ENCODE results near the gene GALNT5.
"Not testable (repeated sequence)": the region's sequence is repeated elsewhere in the genome, so short reads cannot be mapped to it uniquely, and the experiment has no call there.

GALNT5 gene

DNA sequence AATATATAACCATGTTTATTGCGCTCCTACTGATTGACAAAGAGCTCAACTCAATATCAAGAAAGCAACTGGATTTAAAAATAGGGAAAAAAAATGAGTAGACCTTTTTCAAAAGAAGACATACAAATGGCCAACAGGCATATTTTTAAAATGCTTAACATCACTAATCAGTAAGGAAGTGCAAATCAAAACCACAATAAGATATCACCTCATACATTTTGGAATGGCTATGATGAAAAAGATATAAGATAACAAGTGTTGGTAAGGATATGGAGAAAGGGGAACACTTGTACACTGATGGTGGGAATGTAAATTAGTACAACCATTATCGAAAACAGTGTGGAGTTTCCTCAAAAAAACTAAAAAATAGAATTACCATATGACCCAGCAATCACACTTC is 5.6 kb upstream of the GALNT5 start:
- no peak for DNase-seq (ENCODE audit: low spot score)

DNA sequence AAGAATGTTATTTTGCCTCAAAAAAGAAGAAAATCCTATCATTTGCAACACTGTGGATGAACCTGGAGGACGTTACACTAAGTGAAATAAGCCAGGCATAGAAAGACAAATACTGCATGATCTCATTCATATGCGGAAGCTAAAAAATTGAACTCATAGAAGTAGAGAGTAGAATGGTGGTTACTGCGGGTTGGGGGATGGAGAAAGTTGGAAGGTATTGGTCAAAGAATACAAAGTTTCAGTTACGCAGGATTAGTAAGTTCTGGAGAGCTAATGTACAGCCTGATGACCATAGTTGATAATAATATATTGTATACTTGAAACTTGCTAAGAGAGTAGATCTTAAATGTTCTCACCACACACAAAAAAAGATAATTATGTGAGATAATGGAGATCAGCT is 5.0 kb upstream of the GALNT5 start:
- DNase-seq (ENCODE audit: low spot score) = no peak

DNA sequence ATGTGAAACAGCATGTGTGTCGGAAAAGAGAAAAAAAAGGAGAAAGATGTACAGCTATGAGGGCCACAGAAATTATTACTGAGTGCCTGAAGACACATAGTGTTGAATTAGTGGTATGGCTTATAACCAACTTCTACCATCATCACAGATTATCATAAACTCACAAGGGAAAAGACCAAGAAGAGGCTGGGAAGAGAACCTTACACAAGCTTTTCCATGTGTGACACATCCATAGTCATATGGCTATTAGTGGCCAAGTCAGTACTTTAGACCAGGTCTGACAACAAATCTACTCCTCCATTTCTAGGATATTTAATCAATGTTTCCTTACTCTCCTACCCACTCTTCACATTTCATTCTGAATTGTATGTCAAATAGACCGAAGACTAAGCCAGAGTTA is 3.5 kb upstream of the GALNT5 start:
- no peak for DNase-seq (ENCODE audit: low spot score)

DNA sequence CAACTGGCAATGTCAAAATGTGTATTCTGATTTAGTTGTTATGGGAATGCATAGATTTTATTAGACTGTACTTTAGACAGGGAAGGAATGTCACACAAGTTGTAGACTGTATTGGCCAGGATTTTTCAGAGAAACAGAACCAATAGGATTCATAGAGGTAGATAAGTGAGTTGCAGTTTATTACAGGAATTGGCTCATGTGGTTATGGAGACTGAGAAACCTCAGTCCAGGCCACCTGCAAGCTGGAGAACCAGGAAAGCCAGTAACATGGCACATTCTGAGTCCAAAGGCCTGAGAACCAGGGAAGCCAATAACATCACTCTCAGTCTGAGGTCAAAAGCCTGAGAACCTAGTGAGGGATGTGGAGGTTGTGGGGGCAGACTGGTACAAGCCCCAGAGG is 1.8 kb upstream of the GALNT5 start:
- DNase-seq (ENCODE audit: low spot score) = no peak

DNA sequence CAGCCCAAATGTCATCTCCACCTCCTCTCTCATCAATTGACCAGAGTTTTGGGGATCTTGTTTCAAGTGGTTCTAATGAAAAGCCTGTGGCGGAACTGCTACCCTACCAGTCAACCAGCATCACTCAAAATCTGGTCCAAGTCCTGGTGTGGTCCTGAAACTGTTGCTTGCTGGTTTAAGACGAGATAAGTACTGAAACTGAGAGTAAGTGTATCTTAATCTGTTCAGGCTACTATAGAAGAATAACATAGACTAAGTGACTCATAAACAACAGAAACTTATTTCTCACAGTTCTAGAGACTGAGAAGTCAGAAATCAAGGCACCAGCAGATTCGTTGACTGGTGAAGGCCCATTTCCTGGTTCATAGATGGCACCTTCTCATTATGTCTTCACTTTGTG is 879 bp upstream of the GALNT5 start:
- no peak for DNase-seq (ENCODE audit: low spot score)

DNA sequence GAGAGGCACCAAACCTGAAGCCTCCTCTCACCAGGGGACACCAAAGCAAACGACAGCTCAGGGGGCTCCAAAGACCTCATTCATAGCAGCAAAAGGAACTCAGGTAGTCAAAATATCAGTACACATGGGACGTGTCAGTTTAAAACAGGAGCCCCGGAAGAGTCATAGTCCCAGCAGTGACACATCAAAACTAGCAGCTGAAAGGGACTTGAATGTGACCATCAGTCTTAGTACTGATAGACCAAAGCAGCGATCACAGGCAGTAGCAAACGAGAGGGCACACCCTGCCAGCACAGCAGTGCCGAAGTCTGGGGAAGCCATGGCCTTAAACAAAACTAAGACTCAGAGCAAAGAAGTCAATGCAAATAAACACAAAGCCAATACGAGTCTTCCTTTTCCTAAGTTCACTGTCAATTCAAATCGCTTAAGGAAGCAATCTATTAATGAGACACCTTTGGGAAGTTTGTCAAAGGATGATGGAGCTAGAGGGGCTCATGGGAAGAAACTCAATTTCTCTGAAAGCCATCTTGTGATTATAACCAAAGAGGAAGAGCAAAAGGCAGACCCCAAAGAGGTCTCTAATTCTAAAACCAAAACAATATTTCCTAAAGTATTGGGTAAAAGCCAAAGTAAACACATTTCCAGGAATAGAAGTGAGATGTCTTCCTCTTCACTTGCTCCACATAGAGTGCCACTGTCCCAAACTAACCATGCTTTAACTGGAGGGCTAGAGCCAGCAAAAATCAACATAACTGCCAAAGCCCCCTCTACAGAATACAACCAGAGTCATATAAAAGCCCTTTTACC is 1.2 kb downstream of the GALNT5 start:
- DNase-seq (ENCODE audit: low spot score) = no peak

DNA sequence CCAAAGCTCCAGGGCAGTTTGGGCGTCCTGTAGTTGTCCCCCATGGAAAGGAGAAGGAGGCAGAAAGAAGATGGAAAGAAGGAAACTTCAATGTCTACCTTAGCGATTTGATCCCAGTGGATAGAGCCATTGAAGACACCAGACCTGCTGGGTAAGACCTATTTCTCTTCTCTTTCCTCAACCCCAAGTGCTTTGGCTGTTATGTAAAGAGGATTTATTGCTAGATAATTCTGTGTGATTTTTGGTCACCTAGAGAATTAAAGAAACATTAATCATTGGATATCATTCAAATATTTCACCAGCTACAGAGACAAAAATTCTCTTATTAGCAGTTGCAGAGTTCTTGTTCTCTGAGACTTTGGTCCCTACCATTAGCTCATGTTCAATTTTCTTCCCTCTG is 1.9 kb downstream of the GALNT5 start:
- DNase-seq (ENCODE audit: low spot score) = no peak

DNA sequence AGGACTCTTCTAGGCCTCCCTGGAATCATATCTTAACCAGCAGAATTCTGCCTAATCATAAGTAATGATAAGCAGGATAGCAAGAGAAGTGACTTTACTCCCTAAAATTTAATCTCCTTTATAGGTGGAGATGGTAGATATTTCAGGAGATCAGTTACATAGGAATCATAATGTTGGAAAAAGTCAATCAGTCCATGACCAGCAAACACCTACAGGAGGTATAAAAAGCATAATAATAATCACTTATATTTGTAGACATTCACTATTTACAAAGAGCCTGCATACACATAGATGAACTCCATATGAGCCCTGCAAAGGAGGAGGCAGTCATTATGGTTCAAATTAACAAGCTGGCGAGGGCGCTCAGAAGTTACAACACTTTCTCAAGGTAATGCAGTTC is 2.5 kb downstream of the GALNT5 start:
- DNase-seq (ENCODE audit: low spot score) = no peak

DNA sequence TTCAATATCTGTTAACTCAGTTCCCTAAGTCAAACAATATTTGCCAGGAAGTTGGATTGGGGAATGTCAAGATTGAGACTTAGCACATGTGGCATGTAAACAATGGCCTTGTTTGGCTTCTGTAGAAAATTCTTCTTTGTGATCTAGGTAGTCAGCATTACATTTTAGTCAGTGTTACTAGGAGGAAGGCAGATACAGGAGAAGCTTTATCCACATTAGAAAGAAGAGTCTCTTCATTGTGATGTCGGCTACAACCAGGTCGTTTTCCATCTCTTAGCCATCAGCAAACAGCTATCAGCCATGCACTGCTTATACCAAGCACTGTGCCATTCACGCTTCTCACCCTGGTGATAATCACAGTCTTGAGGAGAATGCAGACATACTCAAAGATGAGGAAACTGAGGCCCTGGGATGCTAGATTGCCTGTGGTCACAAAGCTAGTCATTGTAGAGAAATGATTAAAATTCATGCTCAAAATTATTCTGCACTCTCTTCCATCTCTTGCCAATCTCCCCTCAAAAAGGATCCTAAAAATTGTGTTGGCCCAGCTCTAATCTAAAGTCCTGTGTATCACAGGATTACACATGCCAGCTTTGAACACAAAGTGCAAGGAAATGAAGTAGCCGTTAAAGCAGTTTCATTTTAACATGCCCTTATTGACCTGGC is 3.2 kb downstream of the GALNT5 start:
- no peak for DNase-seq (ENCODE audit: low spot score)

DNA sequence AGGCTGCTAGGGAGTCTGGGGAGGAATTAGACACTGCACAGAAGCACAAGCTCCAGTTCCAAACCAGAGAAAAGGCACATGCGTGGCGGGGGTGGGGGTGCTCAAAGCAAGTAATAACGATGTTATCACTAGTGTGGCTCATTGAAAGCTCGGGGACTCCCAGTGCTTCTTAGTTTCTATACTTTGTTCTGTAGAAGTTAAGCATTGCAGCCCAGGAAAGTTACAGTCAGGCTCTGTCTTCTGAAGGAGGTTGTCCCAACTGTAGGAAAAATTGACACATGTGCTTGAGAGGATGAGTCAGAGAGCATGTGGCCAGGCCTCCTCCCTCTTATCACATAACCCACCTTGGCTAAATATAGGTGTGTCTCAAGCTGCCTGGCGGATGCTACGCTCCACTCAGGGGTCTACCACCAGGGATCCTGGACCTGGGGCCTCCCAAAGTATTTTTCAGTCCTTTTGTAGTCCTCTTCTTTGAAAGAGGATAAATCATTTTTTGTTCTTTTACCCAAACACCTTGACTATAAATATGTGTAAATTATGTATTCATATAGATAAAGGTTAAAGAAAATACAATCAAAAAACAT is 3.8 kb downstream of the GALNT5 start:
- DNase-seq (ENCODE audit: low spot score) = peak; percentile 26

DNA sequence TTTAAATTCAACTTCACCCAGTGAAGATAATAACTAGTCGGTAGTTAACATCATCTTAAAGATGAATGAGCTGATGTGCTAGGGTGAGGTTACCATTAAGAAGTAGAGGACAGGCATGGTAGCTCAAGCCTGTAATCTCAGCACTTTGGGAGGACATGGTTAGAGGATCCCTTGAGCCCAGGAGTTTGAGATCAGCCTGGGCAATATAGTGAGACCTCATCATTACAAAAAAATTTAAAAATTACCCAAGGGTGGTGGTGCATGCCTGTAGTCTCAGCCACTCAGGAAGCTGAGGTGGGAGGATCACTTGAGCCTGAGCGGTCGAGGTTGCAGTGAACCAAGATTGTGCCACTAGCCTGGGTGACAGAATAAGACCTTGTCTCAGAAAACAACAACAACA is 4.7 kb downstream of the GALNT5 start:
- no peak for DNase-seq (ENCODE audit: low spot score)

DNA sequence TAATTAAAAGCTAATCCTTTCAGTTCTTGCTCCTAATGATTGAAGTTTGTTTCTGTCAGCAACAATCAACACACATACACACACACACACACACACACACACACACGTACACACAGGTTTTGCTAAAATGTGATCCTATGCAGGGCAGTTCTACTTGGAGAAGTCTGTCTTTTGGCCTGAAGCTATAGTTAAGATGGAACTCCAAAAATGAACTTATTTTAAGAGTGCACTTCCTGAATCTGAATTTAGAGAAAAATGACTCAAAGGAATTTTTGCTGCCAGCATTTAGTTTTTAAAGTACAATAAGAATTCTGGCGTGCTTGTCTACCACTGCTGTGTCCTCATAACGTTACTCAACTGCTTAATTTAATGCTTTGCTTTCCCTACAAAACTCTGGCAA is 6.6 kb downstream of the GALNT5 start:
- DNase-seq (ENCODE audit: low spot score) = no peak

DNA sequence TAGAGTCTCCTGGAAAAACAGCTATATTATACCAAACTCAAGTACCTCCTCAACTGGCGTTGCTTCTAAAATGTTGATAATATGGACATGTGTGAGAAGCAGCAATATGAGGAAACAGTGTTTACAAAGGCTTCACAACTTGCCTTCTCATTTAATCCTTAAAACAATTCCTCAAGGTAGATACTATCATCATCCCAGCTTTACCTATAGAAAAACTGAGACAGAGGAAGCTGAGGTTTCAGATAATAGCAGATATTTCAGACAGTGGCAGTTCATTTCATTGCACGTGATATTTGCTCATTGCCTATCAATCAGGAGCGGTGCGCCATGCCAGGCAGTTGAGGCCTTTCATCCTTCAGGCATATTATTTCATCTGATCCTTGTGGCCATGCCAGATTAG is 8.3 kb downstream of the GALNT5 start:
- DNase-seq (ENCODE audit: low spot score) = no peak

DNA sequence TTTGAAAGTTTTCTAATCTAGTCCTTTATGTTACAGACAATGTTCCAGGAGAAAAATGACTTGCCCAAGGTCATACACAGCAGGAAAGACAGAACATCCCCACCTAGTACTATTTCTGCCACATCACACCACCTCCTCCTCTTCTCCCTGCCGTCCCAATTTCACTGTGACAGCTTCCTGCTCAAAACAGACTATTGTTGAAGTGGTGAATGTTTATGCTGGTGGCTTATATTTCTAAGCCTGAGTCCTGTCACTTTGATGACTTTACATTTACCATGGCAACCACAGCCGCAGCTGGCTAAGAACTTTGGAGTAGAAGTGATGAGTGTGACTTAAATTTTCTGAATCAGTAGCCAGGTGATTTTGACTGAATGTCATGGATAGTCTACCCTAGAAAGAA is 10.0 kb downstream of the GALNT5 start:
- no peak for DNase-seq (ENCODE audit: low spot score)

DNA sequence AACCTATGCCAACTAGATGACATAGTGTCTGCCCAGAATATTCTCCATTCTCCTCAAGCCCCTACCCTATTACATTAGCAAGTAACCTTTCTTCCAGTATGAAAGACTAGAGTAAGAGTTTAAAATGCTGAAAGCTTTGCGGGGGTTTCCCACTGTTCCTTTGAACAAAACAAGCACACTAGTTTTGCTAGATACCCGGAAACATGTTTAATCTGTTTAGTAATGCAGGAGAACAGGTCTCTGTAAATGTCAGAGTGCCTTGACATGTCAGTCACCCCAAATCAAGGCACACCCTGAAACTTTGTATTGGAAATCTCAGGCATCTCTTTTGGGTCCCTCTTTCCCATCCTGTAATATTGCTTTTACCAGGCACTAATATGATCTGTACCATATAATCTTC is 11.6 kb downstream of the GALNT5 start:
- DNase-seq (ENCODE audit: low spot score) = no peak

DNA sequence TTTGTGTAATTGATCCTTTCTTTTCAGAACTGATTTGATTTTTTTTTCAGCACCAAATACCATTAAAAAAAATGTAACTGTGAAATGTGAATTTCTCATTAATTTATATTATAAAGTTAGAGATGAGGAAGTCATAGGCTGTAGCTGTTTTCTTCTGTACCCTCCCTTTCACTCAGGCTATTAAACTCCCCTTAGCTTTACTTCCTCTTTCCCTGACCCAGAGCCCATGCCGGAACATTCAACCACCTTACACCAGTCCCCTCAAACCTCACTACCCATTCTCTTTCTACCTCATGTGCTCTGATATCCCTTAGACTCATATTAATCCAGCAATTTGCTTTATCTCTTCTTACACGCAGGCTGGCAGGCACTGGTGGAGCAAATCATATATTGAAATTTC is 12.4 kb downstream of the GALNT5 start:
- DNase-seq (ENCODE audit: low spot score) = no peak

DNA sequence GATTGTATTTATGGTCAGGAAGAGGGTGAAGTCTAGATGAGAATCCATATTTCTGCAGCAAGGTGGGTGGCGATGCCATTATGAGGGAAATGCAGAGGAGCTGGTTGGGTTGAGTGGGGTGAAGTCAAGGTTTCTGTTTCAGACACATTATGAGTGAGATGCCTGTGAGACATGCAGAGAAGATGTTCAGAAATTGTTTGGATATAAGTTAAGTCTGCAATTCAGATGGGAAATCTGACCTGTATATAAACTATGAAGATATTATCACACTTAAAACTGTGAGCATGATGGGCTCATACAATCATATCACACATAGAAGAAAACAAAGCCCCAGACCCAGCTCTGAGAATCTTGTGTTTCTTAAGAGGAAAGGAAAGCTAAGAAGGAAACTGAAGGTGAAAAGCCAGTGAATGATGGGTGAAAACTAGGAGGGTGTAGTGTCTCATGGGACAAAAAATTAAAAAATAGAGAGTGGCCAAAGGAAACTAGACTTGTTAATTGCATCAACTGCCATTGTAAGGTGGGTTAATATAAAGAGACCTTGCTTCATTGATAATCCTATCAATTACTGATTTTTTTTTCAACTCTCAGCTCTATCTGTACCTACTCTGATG is 14.2 kb downstream of the GALNT5 start:
- DNase-seq (ENCODE audit: low spot score) = no peak

DNA sequence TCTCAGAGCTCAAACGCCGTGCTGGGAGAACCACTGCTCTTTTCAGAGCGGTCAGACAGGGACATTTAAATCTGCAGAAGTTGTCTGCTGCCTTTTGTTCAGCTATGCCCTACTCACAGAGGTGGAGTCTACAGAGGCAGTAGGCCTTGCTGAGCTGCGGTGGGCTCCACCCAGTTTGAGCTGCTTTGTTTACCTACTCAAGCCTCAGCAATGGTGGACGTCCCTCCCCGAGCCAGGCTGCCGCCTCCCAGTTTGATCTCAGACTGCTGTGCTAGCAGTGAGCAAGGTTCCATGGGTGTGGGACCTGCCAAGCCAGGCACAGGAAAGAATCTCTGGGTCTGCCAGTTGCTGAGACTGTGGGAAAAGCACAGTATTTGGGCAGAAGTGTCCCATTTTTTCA is 21.8 kb downstream of the GALNT5 start:
- not testable (repeated sequence) for DNase-seq (ENCODE audit: low spot score)

DNA sequence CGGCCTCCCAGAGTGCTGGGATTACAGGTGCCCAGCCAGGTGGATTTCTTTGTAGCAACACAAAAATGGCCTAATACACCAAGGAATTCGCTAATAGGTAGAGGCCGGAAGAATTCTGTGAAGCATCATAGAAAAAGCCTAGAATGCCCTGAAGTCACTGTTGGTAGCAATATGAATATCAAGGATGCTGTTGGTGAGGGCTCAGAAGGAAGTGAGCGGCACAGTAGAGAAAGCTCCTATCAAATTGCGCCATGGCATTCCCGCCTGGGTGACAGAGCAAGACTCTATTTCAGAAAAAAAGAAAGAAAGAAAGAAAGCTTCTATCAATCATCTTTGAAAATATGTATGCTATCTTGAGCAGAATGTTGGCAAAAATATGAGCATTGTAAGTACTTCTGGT is 23.8 kb downstream of the GALNT5 start:
- no peak for DNase-seq (ENCODE audit: low spot score)

DNA sequence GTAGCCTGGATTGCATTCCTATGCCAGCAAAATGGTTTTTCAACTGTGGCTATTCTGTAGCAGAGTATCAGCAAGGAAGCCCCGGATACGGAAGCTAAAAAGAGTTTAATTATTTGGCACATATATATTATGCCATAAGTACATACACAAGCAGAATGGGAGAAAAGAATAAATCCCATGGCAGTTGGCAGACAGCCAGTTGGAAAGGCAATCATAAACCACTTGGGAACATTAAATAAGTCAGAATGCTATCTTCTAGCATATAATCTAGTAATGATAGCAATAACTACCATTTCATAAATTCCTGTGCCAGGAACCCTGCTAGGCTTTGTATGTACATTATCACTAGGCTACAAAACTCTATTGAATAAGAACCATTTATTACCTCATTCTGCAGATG is 26.0 kb downstream of the GALNT5 start:
- DNase-seq (ENCODE audit: low spot score) = no peak

DNA sequence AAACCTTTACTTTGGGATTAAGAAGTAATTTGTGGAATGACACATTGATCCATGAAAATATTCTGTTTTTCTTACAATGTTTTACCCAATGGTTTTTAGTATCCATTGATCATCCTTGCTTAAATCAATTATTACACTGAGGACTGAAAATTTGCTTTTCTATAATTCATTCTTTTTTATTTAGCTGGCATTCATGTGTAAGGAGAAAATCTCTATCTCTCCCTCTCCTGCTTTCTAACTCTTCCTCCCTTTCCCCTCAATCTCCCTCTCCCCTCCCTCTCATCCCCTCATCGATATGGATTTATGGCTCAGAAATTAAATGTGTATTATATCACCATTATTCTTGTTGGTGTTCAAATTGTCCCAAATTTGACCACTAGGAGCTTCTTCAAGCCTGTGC is 29.7 kb downstream of the GALNT5 start:
- DNase-seq (ENCODE audit: low spot score) = no peak

DNA sequence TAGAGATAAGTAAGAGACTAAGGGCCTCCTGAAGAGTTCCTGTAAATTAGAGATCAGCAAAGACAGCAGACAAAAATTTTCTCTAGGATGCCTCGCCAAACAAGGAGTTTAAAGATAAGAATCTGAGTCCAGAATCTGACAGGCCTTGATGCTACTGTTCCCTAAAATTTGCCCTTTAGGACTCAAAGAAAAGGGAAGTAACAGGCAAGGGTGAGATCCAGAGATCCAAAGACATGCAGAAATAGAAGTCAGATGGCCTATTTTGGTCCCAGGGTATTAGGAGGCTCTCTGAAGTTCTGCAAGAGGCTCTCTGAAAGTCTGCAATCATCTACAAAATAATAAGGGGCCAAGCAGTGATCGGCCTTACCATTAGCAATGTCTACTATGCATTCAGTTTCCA is 33.0 kb downstream of the GALNT5 start:
- no peak for DNase-seq (ENCODE audit: low spot score)

DNA sequence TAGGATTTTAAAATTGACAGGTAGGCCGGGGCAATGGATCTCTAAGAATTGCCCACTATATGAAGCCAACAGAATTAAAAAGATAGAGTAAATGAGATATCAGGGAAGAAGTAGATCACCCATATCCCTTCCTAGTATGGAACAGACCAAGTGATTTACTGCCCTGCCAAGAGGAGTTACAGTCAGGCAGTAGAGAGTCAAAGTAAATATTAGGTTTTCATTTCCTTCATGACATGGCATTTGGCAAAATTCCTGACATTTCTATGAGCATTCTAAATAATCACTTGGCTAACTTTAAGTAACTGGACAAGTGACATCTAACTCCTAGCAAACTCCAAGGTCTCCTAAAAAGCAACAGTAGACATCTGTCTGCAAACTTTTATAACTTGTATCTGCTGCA is 33.5 kb downstream of the GALNT5 start:
- DNase-seq (ENCODE audit: low spot score) = peak; percentile 12
